ENCODE results near the gene CDC42BPG.
"Not testable (repeated sequence)": the region's sequence is repeated elsewhere in the genome, so short reads cannot be mapped to it uniquely, and the experiment has no call there.

Gene CDC42BPG

GRCh38 chr11:64851831-64852351 lies 7.4 kb upstream of the CDC42BPG start:
- DNase-seq (ENCODE audit: low read depth in 2 of 2), result no peak

GRCh38 chr11:64850979-64851567 lies 6.6 kb upstream of the CDC42BPG start:
- DNase-seq (ENCODE audit: low read depth in 2 of 2), result no peak

GRCh38 chr11:64849598-64850356 lies 5.3 kb upstream of the CDC42BPG start:
- DNase-seq (ENCODE audit: low read depth in 2 of 2), result no peak

GRCh38 chr11:64848826-64849597 lies 4.6 kb upstream of the CDC42BPG start:
- no peak for DNase-seq (ENCODE audit: low read depth in 2 of 2)

GRCh38 chr11:64848214-64848825 lies 3.9 kb upstream of the CDC42BPG start:
- no peak for DNase-seq (ENCODE audit: low read depth in 2 of 2)

- DNase-seq (ENCODE audit: low read depth in 2 of 2), result peak; percentile 81 to 82
These were observed 2.7 kb upstream of the CDC42BPG start for GRCh38 chr11:64846998-64847666.

GRCh38 chr11:64845776-64846129 lies 1.3 kb upstream of the CDC42BPG start:
- not testable (repeated sequence) for DNase-seq (ENCODE audit: low read depth in 2 of 2)

GRCh38 chr11:64845129-64845775 lies 799 bp upstream of the CDC42BPG start:
- DNase-seq (ENCODE audit: low read depth in 2 of 2), result no peak

GRCh38 chr11:64843686-64844329 lies 645 bp downstream of the CDC42BPG start:
- no peak for DNase-seq (ENCODE audit: low read depth in 2 of 2)

GRCh38 chr11:64842851-64843685 lies 1.4 kb downstream of the CDC42BPG start:
- DNase-seq (ENCODE audit: low read depth in 2 of 2), result no peak

GRCh38 chr11:64842366-64842759 lies 2.1 kb downstream of the CDC42BPG start:
- no peak for DNase-seq (ENCODE audit: low read depth in 2 of 2)

GRCh38 chr11:64841592-64842365 lies 2.7 kb downstream of the CDC42BPG start:
- DNase-seq (ENCODE audit: low read depth in 2 of 2), result no peak

GRCh38 chr11:64839887-64840782 lies 4.3 kb downstream of the CDC42BPG start:
- no peak for DNase-seq (ENCODE audit: low read depth in 2 of 2)

- no peak for DNase-seq (ENCODE audit: low read depth in 2 of 2)
These were observed 5.1 kb downstream of the CDC42BPG start for GRCh38 chr11:64839335-64839734.

- no peak for DNase-seq (ENCODE audit: low read depth in 2 of 2)
These were observed 5.7 kb downstream of the CDC42BPG start for GRCh38 chr11:64838600-64839334.

GRCh38 chr11:64837887-64838351 lies 6.5 kb downstream of the CDC42BPG start:
- no peak for DNase-seq (ENCODE audit: low read depth in 2 of 2)
